Left cardiac atrium (tissue), 4 donors: ENCODE measurements around the gene RABGAP1L. TPM values are rescaled to one million over a fixed set of nuclear protein-coding genes. Genes with fewer than 3 reads are reported as not detected.
"Not testable (repeated sequence)": the region's sequence is repeated elsewhere in the genome, so short reads cannot be mapped to it uniquely, and the experiment has no call there.

Source experiments
- ATAC-seq, 2 donors: fragments of 200-7000 bp; cut with Tn5 transposase; one replicate each; pipeline ENCODE4 v1.9.1; 2020; ENCODE audit warnings: mild to moderate bottlenecking in 2 of 2, moderate library complexity in 2 of 2
- DNase-seq: peaks from one replicate; pipeline ENCODE4 v3.0.0-alpha.2; 2020
- intact Hi-C, 2 donors: fragments of 100-400 bp; cut with DNase I; formaldehyde crosslinking; loops; one replicate each; pipeline versions ENCODE4 v1.14.1 to v1.15.1; 2022 to 2023
- total RNA-seq, 2 donors: library from RNA; stranded (reverse); fragmentation: NEBNext Ultra II Directional; extraction: Animal tissue kit (Norgen Biotek cat#: 25700); gene quantifications; one replicate each; pipeline ENCODE4 v1.2.1, GENCODE V29; 2021
- donor health status: DM: no; HTN: yes; CAD: no.
- donor health status: DM: no; HTN: yes; CAD: no; lungs with severe emphysema.
- donor health status: DM: yes; HTN: yes; CAD: no.
- donor health status: Dilated cardiomyopathy.

The RABGAP1L gene
- total RNA-seq, 2 donors from 2014 or later = 134 to 145 TPM

DNA sequence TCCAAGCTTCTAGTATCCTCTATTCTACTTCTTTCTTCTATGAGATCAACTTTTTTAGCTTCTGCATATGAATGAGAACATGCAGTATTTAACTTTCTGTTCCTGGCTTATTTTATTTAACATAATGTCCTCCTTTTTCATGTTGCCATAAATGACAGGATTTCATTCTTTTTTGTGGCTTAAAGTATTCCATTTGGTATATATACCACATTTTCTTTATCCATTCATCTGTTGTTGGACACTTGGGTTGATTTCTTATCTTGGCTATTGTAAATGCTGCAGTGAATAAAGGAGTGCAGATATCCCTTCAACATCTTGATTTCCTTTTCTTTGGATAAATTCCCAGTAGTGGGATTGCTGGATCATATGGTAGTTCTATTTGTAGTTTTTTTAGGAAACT lies 498.1 kb downstream of the RABGAP1L start:
- DNase-seq = no peak
- intact Hi-C loops = no loop called here
- ATAC-seq = no peak

DNA sequence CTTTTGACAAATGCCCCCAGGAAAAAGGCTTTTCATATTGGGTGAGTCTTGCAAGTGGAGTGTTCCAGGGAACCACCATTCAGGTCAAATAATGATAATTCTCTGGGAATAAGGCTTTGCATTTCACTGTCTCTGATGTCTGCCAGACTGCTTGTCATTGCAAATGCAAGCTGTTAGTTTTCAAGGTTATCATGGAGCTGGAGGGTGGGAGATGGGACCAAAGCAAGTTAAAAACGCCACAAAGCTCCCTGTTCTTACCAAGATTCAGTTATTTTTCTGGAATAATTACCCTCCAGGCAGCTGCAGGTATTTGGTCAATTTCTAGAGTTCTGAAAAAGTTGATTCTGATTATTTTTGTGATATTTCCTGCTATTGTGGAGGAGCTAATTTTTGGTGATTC lies 498.6 kb downstream of the RABGAP1L start:
- intact Hi-C loops = no loop called here
- DNase-seq = no peak
- ATAC-seq = no peak

DNA sequence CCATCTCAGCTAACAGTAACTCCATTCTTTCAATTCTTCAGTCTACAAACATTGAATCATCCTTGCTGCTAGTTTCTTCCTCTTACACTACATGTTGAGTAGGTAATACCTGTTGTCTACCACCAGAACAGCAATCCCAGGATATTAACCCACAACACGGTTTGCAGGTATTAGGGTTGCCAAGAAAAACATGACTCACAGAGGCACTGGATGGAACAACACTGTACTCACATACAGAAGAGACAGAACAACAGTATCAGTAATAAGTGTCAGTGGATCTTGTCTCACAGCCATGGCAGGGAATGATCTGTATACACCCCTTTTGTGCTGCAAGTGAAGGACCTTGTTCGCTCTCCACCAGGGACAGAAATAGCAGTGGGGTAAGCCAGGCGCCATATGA lies 500.5 kb downstream of the RABGAP1L start:
- ATAC-seq (peak; percentile 63 to 97), DNase-seq (no peak)
- intact Hi-C loops = no loop called here

DNA sequence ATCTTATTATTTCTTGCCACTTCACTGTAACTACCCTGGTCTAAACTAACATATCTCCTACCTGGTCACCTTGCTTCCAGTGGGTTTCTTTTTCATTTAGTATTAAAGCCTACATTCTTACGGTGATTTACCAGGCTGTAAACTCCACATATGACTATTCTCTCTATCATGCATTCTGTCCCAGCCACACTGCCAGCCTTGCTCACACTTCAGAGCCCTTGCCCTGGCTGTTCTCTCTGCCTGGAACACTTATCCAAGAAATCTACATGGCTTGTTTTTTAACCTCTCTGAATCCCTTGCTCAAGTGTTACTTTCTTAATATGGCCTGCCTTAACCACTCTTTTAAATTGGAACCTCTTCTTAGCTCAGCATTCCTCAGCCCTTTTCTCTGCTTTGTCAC lies 501.2 kb downstream of the RABGAP1L start:
- DNase-seq (no peak), ATAC-seq (peak in 1 of 2 donors; percentile 56)
- intact Hi-C loops = no loop called here

DNA sequence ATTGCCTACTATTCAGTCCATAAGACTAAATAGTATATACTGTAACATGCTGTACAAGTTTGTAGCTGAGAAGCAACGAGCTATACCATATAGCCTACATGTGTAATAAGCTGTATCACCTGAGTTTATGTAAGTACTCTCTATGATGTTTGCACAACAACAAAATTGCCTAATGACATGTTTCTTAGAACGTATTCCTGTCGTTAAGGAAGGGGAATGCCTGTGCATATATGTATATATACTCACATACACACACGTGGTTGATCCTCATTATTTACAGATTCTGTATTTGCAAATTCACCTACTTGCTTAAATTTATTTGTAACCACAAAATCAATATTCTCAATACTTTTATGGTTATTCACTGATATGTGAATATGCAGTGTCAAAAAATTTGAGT lies 504.0 kb downstream of the RABGAP1L start:
- no peak for DNase-seq
- ATAC-seq = no peak
- intact Hi-C loops = no loop called here

DNA sequence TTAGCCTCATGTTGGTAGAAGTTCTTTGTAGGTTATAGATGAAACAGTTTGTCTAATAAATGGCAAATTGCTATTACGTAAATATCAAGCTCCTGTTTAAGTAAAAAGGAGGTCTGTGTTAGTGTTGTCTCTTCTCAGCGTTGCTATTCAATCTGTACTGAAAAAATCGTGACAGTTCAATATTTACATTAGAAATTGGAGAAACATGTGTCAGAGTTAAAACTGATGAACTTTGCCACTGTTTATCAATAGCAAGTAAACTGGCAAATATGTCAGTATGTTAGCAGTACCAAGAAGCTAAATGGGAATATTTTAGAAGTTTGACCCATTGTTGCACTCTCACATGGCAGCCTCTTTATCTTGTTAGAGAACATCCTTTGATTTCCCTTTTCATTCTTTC lies 506.9 kb downstream of the RABGAP1L start:
- ATAC-seq (no peak), DNase-seq (no peak)
- intact Hi-C loops = no loop called here

DNA sequence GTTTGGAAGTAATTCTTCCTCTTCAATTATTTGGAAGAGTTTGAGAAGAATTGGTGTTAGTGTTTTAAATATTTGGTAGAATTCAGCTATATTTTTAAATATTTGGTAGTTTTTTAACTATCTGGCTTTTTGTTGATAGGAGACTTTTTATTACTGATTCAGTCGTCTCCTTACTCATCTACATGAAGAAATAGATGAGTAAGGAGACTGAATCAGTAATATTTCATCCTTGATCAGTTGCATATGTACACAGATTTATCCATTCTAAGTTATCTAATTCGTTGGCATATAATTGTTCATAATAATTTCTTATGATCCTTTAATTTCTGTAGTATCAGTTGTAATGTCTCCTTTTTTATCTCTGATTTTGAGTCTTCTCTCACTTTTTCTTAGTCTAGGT lies 512.5 kb downstream of the RABGAP1L start:
- intact Hi-C loops = no loop called here
- no peak for ATAC-seq
- no peak for DNase-seq

DNA sequence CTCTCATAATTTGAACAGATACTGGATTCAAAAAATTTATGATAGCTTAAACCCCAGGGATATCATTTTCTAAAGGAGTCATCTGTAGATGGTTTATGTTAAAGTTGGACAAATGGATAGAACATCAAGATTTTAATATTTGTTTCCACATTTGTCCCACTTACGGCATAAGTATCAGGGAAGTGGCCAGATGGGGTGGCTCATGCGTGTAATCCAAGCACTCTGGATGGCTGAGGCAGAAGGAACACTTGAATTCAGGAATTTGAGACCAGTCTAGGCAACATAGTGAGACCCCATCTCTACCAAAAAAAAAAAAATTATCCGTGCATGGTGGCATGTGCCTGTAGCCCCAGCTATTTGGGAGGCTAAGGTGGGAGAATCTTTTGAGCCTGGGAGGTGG lies 517.5 kb downstream of the RABGAP1L start:
- no peak for ATAC-seq
- intact Hi-C loops = no loop called here

DNA sequence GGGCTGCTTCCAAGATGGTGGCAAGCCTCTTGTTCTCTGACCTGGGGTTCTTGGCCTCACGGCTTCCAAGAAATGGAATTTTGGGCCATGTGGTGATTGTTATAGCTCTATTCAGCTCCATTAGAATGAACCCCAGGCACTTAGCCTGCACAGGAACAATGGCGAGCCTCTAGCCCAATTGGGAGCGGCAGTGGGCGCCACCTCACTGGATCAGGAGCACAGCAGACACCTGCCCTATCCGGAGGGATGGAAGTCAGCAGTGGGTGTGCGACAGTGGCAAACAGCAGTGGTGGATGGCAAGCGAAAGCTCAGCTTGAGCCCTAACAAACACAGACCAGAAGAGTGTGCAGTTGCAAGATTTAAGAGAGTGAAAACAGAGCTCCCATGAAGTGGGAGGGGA lies 519.3 kb downstream of the RABGAP1L start:
- no peak for ATAC-seq
- intact Hi-C loops = no loop called here

More for the DNA sequence above, 517.5 kb downstream of the RABGAP1L start:
- DNase-seq = no peak

DNA sequence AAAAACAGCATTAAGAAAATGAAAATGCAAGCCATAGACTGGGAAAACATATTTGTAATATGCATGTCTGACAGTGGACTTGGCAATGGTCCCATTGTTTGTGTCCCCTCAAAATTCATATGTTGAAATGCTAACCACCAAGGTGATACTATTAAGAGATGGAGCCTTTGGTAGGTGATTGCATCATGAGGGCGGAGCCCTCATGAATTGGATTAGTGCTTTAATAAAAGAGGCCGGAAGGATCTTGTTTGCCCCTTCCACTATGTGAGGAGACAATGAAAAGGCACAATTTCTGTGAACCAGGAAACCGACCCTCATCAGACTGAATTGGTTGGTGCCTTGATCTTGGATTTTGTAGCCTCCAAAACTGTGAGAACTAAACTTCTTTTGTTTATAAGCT lies 520.8 kb downstream of the RABGAP1L start:
- DNase-seq (no peak), ATAC-seq (no peak)
- intact Hi-C loops = no loop called here

More for the DNA sequence above, 519.3 kb downstream of the RABGAP1L start:
- no peak for DNase-seq

DNA sequence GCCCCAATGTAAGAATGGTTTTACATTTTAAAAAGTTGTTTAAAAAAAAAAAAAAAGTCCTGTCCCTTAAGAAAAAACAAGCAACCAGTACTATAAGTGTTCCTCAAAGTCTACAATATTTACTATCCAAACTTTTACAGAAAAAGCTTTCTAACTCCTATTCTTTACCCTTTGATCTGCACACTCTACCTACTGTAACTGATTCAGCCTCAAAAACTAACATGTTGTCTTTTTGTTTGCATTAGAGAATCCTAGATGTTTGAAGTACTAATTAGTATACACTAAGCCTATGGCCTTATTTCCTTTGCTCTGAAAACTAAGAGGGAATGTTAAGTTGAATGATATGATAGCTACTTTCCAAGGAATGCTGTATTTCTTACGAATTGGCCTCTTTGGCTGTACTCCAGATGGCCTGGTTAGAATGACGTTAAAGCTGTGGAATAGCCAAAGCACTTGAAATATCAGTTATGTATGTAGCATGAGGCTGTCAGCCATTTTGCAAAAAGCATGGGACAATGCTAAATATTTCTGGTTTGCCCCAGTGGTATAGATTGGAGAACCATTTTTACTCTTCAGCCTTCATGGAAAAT lies 523.2 kb downstream of the RABGAP1L start:
- intact Hi-C loops = no loop called here
- no peak for ATAC-seq
- DNase-seq = no peak

DNA sequence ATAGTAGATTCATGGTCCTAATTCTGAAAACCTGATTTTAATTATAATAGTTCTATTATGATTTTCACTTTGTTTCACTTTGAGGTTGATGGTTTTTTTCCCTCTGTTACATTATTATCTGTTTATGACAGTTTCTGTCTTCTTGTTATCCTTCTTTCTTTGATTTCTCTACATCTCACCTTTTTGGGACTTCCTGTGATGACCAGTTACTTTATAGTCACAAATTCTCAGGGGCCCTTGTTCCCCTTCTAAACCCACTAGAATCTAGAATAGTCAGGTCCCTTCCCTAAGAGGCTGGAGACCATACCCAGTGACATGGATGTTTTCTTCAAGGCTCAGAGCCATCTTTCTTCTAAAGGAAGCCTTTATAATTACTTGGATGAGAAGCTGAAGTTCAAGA lies 526.9 kb downstream of the RABGAP1L start:
- no peak for ATAC-seq
- intact Hi-C loops = no loop called here
- DNase-seq = no peak

DNA sequence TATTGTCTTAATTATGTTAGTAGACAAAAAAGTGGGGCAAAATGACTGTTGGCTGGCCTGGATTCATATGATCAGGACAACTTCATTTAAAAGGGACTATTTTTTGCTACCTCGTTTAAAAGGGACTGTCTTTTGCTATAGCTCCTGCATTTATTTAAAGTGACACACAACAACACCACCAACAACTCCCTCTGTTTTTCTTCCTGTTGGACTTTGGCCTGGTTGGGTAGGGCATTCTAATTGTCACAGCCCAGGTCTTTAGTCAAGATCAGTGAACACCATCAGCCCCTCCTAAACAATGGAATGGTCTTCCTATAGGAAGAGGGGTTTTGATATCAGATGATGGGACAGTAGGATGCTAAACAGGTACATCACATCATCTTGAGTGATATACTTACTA lies 530.2 kb downstream of the RABGAP1L start:
- ATAC-seq = no peak
- DNase-seq = no peak
- intact Hi-C loops = no loop called here

DNA sequence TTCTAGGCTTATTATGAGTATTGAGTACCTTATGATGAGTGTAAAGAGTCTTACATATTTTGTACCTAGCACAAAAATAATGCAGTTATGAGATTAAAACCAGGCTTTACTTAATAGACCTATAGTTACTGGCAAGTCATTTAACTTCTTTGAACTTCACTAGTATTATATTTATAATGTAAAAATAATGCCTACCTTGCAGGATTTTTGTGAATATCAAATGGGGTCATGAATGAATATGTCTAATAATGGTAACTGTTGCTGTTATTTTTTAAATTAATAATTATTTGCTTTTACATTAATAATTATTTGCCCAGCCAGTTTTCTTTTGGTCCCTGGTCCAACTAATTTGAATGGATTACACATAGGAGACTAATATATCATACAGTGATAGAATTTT lies 530.9 kb downstream of the RABGAP1L start:
- intact Hi-C loops = no loop called here
- DNase-seq (no peak), ATAC-seq (no peak)

DNA sequence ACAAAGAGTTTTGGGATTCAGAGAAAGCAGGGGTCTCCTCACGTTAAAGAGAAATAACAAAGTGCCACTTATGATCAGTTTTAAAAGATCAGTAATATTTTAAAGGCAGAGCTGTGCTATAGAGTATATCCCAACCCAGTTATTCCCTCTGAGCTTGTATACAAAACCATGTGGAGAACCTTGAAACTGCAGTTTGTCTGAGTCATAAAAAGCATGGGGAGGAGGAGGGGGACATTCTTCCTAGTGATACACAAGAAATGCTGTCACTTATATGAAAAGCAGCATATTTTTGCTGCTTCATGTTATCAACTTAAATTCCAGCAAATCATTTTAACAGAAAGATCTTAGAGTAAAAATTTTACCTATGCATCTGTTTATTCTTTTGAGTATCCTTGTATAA lies 533.0 kb downstream of the RABGAP1L start:
- ATAC-seq (no peak), DNase-seq (no peak)
- intact Hi-C loops = no loop called here

DNA sequence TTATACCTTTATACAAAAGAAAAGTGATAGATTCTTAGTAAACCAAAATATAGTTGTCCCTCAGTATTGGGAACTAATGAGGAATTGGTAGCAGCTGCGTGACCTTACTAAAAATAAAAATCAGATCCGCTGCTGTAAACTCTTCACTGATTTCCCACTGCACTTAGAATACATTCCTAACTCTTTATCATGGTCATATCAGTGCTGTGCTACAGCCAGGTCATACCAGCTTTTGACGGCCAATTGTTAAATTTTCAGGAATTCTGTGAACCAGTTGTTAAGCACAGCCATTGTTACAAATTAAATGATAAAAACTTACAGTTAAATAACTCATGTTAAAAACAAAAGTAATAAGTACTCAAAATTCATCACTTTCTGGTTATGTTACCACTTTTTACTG lies 533.8 kb downstream of the RABGAP1L start:
- intact Hi-C loops = no loop called here
- DNase-seq (no peak), ATAC-seq (no peak)

DNA sequence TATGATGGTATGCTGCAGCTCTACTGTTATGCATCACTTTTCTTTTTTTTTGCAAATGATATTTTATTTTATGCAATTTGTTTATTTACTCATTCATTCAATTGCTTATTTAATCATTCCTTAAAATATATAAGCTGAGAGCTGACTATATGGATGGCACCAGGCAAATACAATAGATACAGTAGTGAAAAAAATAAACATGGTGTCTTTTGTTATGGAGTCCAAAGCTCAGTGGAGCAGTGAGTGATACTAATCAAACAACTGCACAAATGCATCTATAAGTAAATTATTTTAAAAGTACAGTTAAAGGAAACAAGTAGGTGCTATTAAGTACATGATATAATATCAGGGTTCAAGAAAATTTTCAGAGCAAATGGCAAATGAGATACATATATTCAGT lies 534.2 kb downstream of the RABGAP1L start:
- intact Hi-C loops, ATAC-seq, DNase-seq: not testable (repeated sequence)

DNA sequence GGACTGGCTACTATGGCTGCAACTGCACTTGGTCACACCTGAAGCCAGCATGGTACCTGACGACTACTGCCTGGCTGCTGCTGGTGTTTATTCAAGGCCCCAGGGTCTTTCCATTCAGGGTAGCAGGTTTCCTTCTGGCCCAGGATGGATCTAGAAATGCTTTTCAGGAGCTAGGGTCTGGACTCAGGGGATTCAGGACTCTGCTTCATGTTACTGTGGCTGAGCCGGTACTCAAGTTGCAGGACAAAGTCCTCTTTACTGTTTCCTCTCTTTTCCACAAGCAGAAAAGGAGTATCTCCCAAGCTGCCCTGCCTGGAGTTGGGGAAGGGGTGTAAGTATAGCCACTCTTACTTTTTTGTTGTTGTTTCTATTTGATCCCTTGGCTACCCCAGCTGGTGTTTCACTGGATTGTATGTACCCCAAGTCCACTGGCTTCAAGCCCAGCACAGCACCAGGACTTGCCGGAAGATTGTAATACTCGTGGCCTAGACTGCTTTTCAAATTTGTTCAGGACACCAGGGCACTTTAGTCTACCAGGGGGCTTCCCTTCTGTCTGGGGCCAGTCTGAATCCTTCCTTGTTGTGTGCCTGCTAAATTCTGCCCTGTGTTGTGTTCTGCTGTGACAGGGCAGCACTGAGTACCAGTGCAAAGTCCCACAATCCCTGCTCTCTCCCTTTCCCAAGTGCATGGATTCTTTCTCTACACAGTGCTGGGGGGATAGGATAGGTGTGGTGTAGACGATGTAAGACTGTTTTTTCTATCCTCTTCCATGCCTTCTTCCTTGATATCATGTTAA lies 536.9 kb downstream of the RABGAP1L start:
- intact Hi-C loops = no loop called here
- DNase-seq = no peak
- ATAC-seq = no peak

DNA sequence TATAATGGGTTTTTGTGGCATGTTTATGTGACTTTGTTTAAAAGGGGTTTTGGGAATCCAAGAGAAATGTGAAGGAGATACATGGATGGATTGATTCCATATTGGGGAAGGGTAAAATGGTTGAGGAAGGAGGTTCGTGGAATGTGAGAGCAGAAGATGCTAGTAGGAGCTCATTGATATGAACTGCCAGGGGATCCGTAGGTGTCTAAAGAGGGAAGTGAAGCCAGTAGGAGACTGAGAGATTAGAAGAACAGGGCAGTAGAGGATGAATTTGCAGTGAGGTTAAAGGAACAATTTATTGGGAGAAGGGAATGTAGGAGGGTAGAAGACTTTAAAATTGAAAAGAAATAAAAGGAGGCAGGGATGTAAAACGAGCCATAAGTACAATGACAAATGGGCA lies 541.0 kb downstream of the RABGAP1L start:
- DNase-seq = no peak
- no peak for ATAC-seq
- intact Hi-C loops = no loop called here

DNA sequence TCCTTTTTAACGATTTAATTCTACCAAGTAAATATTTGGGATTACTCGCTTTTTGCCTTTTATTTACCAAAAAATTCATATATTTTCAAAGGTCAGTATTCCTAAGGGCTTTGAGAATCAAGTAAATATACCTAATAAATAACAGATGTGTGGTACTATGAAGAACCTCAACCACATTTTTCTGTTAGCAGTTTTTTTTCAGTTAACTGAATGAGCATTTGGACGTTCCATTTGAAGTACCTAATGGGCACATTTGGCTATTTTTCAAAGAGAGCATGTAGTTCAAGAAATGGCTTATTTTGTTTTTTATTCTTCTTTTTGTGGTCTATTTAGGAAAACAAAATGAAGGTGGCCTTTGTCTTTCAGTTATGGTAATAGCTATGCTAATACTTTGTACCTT lies 541.5 kb downstream of the RABGAP1L start:
- ATAC-seq (no peak), DNase-seq (no peak)
- intact Hi-C loops = no loop called here

DNA sequence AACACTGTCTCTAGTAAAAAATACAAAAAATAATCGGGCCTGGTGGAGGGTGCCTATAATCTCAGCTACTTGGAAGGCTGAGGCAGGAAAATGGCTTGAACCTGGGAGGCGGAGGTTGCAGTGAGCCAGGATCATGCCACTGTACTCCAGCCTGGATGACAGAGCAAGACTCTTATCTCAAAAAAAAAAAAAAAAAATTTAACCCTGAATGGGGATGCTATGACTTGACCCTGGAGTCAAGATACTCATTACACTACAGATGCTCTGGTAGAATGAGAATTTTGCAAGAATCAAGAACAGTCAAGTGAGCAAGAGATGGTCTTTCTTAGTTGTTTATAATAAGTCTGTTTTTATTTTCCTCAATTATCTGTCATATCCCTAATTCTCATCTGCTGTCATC lies 542.2 kb downstream of the RABGAP1L start:
- DNase-seq (no peak), ATAC-seq (no peak)
- intact Hi-C loops = no loop called here
